HG03342 (cell line): ENCODE measurements around the gene DNMBP.
A peak's percentile ranks its signal among the peaks of the same experiment; 100 is the strongest.

Experiments used
- ATAC-seq: cut with Tn5 transposase; IDR thresholded peaks from one replicate; pipeline ENCODE4 v1.9.1; 2021; ENCODE audit warnings: mild to moderate bottlenecking, moderate library complexity; ENCODE audit not compliant: unreplicated experiment

DNMBP gene

GRCh38 chr10:100009793-100010676 is at the start of gene DNMBP:
Gene DNMBP (minus strand): TSS chr10:100009947. CDS start chr10:99972124, 37,823 bp downstream.
- ATAC-seq: peak; percentile 68

GRCh38 chr10:100057948-100058347 is 48.2 kb upstream of the DNMBP start:
- ATAC-seq: no peak

- no peak for ATAC-seq
Measured at GRCh38 chr10:100053686-100054460, 44.1 kb upstream of the DNMBP start.

- ATAC-seq: peak; percentile 81
Measured at GRCh38 chr10:100046021-100046486, 36.3 kb upstream of the DNMBP start.

- no peak for ATAC-seq
Measured at GRCh38 chr10:100045592-100045991, 35.8 kb upstream of the DNMBP start.

GRCh38 chr10:100043796-100044195 is 34.0 kb upstream of the DNMBP start:
- ATAC-seq: no peak

GRCh38 chr10:100043344-100043743 is 33.6 kb upstream of the DNMBP start:
- no peak for ATAC-seq

- ATAC-seq: no peak
Measured at GRCh38 chr10:100041306-100042002, 31.7 kb upstream of the DNMBP start.

GRCh38 chr10:100038561-100039071 is 28.9 kb upstream of the DNMBP start:
- no peak for ATAC-seq

GRCh38 chr10:100037758-100038315 is 28.1 kb upstream of the DNMBP start:
- ATAC-seq: no peak

GRCh38 chr10:100036850-100037249 is 27.1 kb upstream of the DNMBP start:
- ATAC-seq: no peak

- ATAC-seq: no peak
Measured at GRCh38 chr10:100033766-100034418, 24.1 kb upstream of the DNMBP start.

- ATAC-seq: no peak
Measured at GRCh38 chr10:100027416-100027815, 17.7 kb upstream of the DNMBP start.

GRCh38 chr10:100025576-100025975 is 15.8 kb upstream of the DNMBP start:
- no peak for ATAC-seq

- no peak for ATAC-seq
Measured at GRCh38 chr10:100024748-100025147, 15.0 kb upstream of the DNMBP start.

- ATAC-seq: no peak
Measured at GRCh38 chr10:100022403-100022802, 12.7 kb upstream of the DNMBP start.

- no peak for ATAC-seq
Measured at GRCh38 chr10:100021322-100021721, 11.6 kb upstream of the DNMBP start.

- ATAC-seq: no peak
Measured at GRCh38 chr10:100020886-100021253, 11.1 kb upstream of the DNMBP start.

GRCh38 chr10:100020142-100020885 is 10.6 kb upstream of the DNMBP start:
- ATAC-seq: peak; percentile 78

GRCh38 chr10:100019787-100020141 is 10.0 kb upstream of the DNMBP start:
- ATAC-seq: peak; percentile 9
